GM12892 (cell line): ENCODE results near the gene LAMA2.

Source experiments
- POLR2A ChIP-seq: IDR thresholded peaks from 2 replicates; pipeline ENCODE4 v1.6.1; 2011; ENCODE audit warnings: low read depth, low read length, control low read depth
- POLR2AphosphoS5 ChIP-seq: IDR thresholded peaks from 2 replicates; pipeline ENCODE4 v1.6.1; 2011; ENCODE audit warnings: low read depth, low read length, control low read depth
- TAF1 ChIP-seq: IDR thresholded peaks from 2 replicates; pipeline ENCODE4 v1.6.1; 2011; ENCODE audit warnings: low read depth, mild to moderate bottlenecking, control low read depth, low read length, borderline replicate concordance

GRCh38 chr6:128841518-128841917 lies 41.4 kb upstream of the LAMA2 start:
- TF ChIP-seq POLR2AphosphoS5: no peak
- no peak for TF ChIP-seq POLR2A
- no peak for TF ChIP-seq TAF1
